ENCODE results near the gene DOCK2.

DOCK2 gene

GRCh38 chr5:169958278-169958677 lies 321.2 kb downstream of the DOCK2 start:
- in situ Hi-C loops (cut with MboI; ENCODE audit: low sequenced_read_pairs), result no loop called here
- no peak for DNase-seq (ENCODE audit: low spot score in 2 of 2)
- H3K4me3 ChIP-seq, result no peak overlapping the region
- H3K4me1 ChIP-seq, result no peaks in the 10 kb centered on the region
- H3K36me3 ChIP-seq (replicated peaks), result no peaks in the 10 kb centered on the region
- no peaks in the 10 kb centered on the region for H3K9me3 ChIP-seq
- H3K27me3 ChIP-seq (ENCODE audit: low read depth), result no peaks in the 10 kb centered on the region

GRCh38 chr5:169960659-169961058 lies 323.6 kb downstream of the DOCK2 start:
- in situ Hi-C loops (cut with MboI; ENCODE audit: low sequenced_read_pairs), result no loop called here
- Histone ChIP-seq H3K27me3 (ENCODE audit: low read depth) (no peaks in the 10 kb centered on the region), H3K4me1 (no peaks in the 10 kb centered on the region), H3K36me3 (replicated peaks) (no peaks in the 10 kb centered on the region), H3K9me3 (no peaks in the 10 kb centered on the region), H3K4me3 (no peak overlapping the region)
- DNase-seq (ENCODE audit: low spot score in 2 of 2), result no peak

- H3K4me3 ChIP-seq, result no peak overlapping the region
- DNase-seq (ENCODE audit: low spot score in 2 of 2), result no peak
- no peaks in the 10 kb centered on the region for H3K9me3 ChIP-seq
- H3K4me1 ChIP-seq, result no peaks in the 10 kb centered on the region
- H3K36me3 ChIP-seq (replicated peaks), result no peaks in the 10 kb centered on the region
- no peaks in the 10 kb centered on the region for H3K27me3 ChIP-seq (ENCODE audit: low read depth)
- in situ Hi-C loops (cut with MboI; ENCODE audit: low sequenced_read_pairs), result no loop called here
Measured at GRCh38 chr5:169964246-169964645, 327.2 kb downstream of the DOCK2 start.

- Histone ChIP-seq H3K4me3 (no peak overlapping the region), H3K27me3 (ENCODE audit: low read depth) (no peaks in the 10 kb centered on the region), H3K9me3 (no peaks in the 10 kb centered on the region), H3K36me3 (replicated peaks) (no peaks in the 10 kb centered on the region), H3K4me1 (peaks cover 10% of the 10 kb centered on the region)
- DNase-seq (ENCODE audit: low spot score in 2 of 2), result no peak
- in situ Hi-C loops (cut with MboI; ENCODE audit: low sequenced_read_pairs), result no loop called here
Measured at GRCh38 chr5:169970339-169970738, 333.3 kb downstream of the DOCK2 start.

GRCh38 chr5:169970911-169971765 lies 334.1 kb downstream of the DOCK2 start:
- in situ Hi-C loops (cut with MboI; ENCODE audit: low sequenced_read_pairs), result no loop called here

GRCh38 chr5:169971780-169972179 lies 334.7 kb downstream of the DOCK2 start:
- Histone ChIP-seq H3K4me1 (peaks cover 10% of the 10 kb centered on the region), H3K4me3 (no peak overlapping the region), H3K27me3 (ENCODE audit: low read depth) (no peaks in the 10 kb centered on the region), H3K36me3 (replicated peaks) (no peaks in the 10 kb centered on the region), H3K9me3 (no peaks in the 10 kb centered on the region)
- in situ Hi-C loops (cut with MboI; ENCODE audit: low sequenced_read_pairs), result no loop called here
- DNase-seq (ENCODE audit: low spot score in 2 of 2), result no peak

More at GRCh38 chr5:169970911-169971765, 334.1 kb downstream of the DOCK2 start:
- no peak overlapping the region for H3K4me3 ChIP-seq
- H3K27me3 ChIP-seq (ENCODE audit: low read depth), result no peaks in the 10 kb centered on the region
- H3K9me3 ChIP-seq, result no peaks in the 10 kb centered on the region
- no peak for DNase-seq (ENCODE audit: low spot score in 2 of 2)
- H3K36me3 ChIP-seq (replicated peaks), result no peaks in the 10 kb centered on the region
- H3K4me1 ChIP-seq, result peaks cover 10% of the 10 kb centered on the region

- in situ Hi-C loops (cut with MboI; ENCODE audit: low sequenced_read_pairs), result no loop called here
- Histone ChIP-seq H3K4me3 (no peak overlapping the region), H3K9me3 (no peaks in the 10 kb centered on the region), H3K27me3 (ENCODE audit: low read depth) (no peaks in the 10 kb centered on the region), H3K36me3 (replicated peaks) (no peaks in the 10 kb centered on the region), H3K4me1 (peaks cover 21% of the 10 kb centered on the region)
- peak in 1 of 2 experiments; percentile 17 for DNase-seq (ENCODE audit: low spot score in 2 of 2)
Measured at GRCh38 chr5:169973056-169973455, 336.0 kb downstream of the DOCK2 start.

GRCh38 chr5:169974121-169974770 lies 337.2 kb downstream of the DOCK2 start:
- no peak overlapping the region for H3K4me3 ChIP-seq
- H3K27me3 ChIP-seq (ENCODE audit: low read depth), result no peaks in the 10 kb centered on the region
- DNase-seq (ENCODE audit: low spot score in 2 of 2), result no peak
- peaks cover 23% of the 10 kb centered on the region for H3K4me1 ChIP-seq
- in situ Hi-C loops (cut with MboI; ENCODE audit: low sequenced_read_pairs), result no loop called here
- H3K9me3 ChIP-seq, result no peaks in the 10 kb centered on the region
- no peaks in the 10 kb centered on the region for H3K36me3 ChIP-seq (replicated peaks)

- H3K4me1 ChIP-seq, result peaks cover 34% of the 10 kb centered on the region
- H3K4me3 ChIP-seq, result no peak overlapping the region
- no peaks in the 10 kb centered on the region for H3K9me3 ChIP-seq
- DNase-seq (ENCODE audit: low spot score in 2 of 2), result no peak
- H3K36me3 ChIP-seq (replicated peaks), result no peaks in the 10 kb centered on the region
- in situ Hi-C loops (cut with MboI; ENCODE audit: low sequenced_read_pairs), result no loop called here
- no peaks in the 10 kb centered on the region for H3K27me3 ChIP-seq (ENCODE audit: low read depth)
Measured at GRCh38 chr5:169978714-169979113, 341.6 kb downstream of the DOCK2 start.

GRCh38 chr5:169979871-169980270 lies 342.8 kb downstream of the DOCK2 start:
- Histone ChIP-seq H3K9me3 (no peaks in the 10 kb centered on the region), H3K36me3 (replicated peaks) (no peaks in the 10 kb centered on the region), H3K4me3 (peak overlapping the region; percentile 17), H3K27me3 (ENCODE audit: low read depth) (no peaks in the 10 kb centered on the region), H3K4me1 (peaks cover 28% of the 10 kb centered on the region)
- DNase-seq (ENCODE audit: low spot score in 2 of 2), result peak; percentile 48 to 83
- in situ Hi-C loops (cut with MboI; ENCODE audit: low sequenced_read_pairs), result no loop called here

GRCh38 chr5:169980418-169981053 lies 343.5 kb downstream of the DOCK2 start, which contains the start of gene INSYN2B:
Gene INSYN2B, minus strand, starts transcription at chr5:169980495. Its CDS starts 96,597 bp downstream, at chr5:169883898.
- Histone ChIP-seq H3K9me3 (no peaks in the 10 kb centered on the region), H3K36me3 (replicated peaks) (no peaks in the 10 kb centered on the region), H3K27me3 (ENCODE audit: low read depth) (no peaks in the 10 kb centered on the region), H3K4me1 (peaks cover 28% of the 10 kb centered on the region), H3K4me3 (peak within 1 kb of the TSS; percentile 17)
- DNase-seq (ENCODE audit: low spot score in 2 of 2), result peak; percentile 90 to 91
- in situ Hi-C loops (cut with MboI; ENCODE audit: low sequenced_read_pairs), result no loop called here

GRCh38 chr5:169988206-169988605 lies 351.1 kb downstream of the DOCK2 start:
- Histone ChIP-seq H3K27me3 (ENCODE audit: low read depth) (no peaks in the 10 kb centered on the region), H3K4me1 (no peaks in the 10 kb centered on the region; the same call in 1 of the 2 replicates), H3K36me3 (replicated peaks) (no peaks in the 10 kb centered on the region), H3K9me3 (no peaks in the 10 kb centered on the region), H3K4me3 (no peak overlapping the region)
- in situ Hi-C loops (cut with MboI; ENCODE audit: low sequenced_read_pairs), result no loop called here
- DNase-seq (ENCODE audit: low spot score in 2 of 2), result no peak

GRCh38 chr5:169988947-169989346 lies 351.9 kb downstream of the DOCK2 start:
- DNase-seq (ENCODE audit: low spot score in 2 of 2), result no peak
- in situ Hi-C loops (cut with MboI; ENCODE audit: low sequenced_read_pairs), result no loop called here

GRCh38 chr5:169989365-169989764 lies 352.3 kb downstream of the DOCK2 start:
- in situ Hi-C loops (cut with MboI; ENCODE audit: low sequenced_read_pairs), result no loop called here

More at GRCh38 chr5:169988947-169989346, 351.9 kb downstream of the DOCK2 start:
- H3K9me3 ChIP-seq, result no peaks in the 10 kb centered on the region
- H3K27me3 ChIP-seq (ENCODE audit: low read depth), result no peaks in the 10 kb centered on the region
- peaks cover 6% of the 10 kb centered on the region; the same call in 1 of the 2 replicates for H3K4me1 ChIP-seq
- no peak overlapping the region for H3K4me3 ChIP-seq
- H3K36me3 ChIP-seq (replicated peaks), result no peaks in the 10 kb centered on the region

More at GRCh38 chr5:169989365-169989764, 352.3 kb downstream of the DOCK2 start:
- Histone ChIP-seq H3K9me3 (no peaks in the 10 kb centered on the region), H3K27me3 (ENCODE audit: low read depth) (no peaks in the 10 kb centered on the region), H3K4me3 (no peak overlapping the region), H3K36me3 (replicated peaks) (no peaks in the 10 kb centered on the region), H3K4me1 (peaks cover 6% of the 10 kb centered on the region; the same call in 1 of the 2 replicates)
- DNase-seq (ENCODE audit: low spot score in 2 of 2), result no peak

Data from HAP-1 (cell line).